NCI-H128 (cell line): Measurements from ENCODE around the gene VSTM2B.

Experiments
- DNase-seq: peaks from one replicate; lab custom pipeline; 2025; ENCODE audit not compliant: unreplicated experiment; lab: John Stamatoyannopoulos, UW

Gene VSTM2B

DNA sequence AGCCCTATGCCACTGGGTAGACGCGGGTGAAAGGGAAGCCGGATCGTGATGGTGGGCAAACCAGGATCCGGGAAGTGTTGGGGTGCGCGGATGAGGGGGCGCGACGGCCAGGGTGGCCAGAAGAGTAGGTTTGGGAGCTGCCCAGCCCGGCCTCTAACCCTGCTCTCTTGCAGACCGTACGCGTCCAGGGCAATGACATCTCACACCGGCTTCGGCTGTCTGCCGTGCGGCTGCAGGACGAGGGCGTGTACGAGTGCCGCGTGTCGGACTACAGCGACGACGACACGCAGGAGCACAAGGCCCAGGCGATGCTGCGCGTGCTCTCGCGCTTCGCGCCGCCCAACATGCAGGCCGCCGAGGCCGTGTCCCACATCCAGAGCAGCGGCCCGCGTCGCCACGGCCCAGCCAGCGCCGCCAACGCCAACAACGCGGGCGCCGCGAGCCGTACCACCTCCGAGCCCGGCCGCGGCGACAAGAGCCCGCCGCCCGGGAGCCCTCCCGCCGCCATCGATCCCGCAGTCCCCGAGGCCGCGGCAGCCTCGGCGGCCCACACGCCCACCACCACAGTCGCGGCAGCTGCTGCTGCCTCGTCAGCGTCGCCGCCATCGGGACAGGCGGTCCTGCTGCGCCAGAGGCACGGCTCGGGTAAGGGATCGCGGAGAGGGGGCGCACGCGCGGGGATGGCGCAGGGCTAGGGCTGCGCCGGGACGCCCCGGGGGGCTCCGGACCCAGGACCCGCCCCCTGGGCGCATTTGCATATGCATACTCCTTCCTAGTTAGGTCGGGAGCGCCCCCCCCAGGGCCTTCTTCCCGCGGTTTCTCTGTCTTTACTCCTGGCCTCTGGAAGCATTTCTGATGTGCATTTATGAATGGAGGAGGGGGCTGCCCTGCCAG is 4.1 kb downstream of the VSTM2B start:
- DNase-seq: no peak

DNA sequence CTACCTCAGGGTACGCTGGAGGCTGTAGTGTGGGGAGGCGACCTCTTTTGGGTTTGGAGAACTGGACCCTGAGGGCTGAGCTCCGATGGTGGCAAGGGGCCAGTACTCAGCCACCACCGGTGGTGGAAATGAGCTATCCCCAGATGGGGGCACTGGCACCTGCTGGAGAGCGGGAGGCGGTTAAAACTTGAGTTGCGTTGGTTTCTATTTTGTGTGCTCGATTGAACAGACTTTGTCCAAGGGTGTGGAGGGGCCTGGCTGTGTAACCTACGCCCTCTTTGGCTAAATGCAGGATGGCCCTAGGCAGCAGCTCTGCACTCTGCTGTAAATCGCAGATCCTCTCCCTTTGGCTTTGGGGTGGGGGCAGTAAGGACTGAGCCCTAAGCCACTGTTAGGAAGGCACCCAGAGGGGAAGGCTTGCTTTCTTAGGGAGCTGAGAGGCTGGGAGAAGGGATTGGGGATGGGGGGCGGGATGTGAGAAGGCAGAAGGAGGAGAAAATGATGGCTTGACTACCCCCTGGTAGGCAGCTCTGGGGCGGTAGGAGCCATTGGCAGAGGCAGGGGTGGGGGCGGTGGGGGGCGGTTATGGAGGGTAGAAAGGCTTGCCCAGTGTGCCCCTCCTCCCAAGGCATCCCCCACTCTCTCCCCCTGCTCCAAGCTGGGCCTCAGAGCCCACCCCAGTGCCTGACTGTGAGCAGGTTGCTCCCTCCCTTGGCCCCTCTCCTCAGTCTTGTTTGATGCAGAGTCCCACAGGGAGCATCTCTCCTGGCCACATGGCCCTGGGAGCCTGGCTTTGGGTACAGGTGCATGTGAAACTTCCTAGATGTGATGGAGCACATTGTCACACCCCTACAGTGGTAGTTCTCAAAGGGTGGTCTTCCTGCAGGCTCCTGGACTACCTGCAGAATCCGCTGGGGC is 5.0 kb downstream of the VSTM2B start:
- DNase-seq: no peak

DNA sequence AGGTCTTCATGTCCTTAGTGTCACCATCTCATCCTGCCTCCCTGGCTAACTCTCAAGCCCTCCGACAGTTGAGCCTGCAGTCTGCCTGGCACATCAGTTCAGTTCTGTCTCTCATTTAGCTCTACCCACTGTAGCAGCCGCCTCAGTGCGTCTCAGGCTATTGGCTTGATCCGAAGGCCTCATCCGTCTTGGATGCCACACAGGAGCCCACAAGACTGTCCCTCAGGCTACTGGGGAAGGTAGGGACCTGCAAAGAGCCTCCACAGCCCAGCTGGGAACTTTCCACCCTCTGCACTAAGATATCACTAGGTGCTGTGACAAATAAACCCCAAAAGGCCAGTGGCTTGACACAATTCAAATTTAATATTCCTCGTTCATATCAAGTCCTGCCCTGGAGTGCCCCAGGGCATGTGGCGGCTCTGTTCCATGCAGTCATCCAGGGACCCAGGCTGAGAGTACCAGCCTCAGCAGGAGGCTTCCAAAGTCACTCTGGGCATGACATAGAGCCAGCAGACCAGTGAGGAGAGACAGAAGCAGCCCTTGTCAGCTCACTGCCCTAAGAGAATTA is 5.7 kb downstream of the VSTM2B start:
- no peak for DNase-seq

DNA sequence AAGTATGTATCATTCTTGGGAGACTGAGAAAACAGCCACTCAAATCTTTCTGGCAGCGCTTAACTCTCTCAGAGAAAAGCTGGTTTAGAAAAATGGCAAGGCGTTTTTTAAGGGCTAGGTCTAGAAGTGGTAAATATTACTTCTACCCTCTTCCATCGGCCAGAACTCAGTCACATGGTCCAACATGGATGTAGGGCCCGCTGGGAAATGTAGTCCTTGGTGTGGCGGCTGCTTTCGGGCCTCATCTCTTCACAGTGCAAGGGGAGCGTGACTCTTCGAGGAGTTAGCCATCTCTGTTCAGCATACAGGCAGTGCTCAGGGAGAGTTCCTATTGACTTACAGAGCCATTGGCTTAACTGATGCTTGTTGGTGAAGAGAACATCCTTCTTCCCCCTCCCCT is 6.3 kb downstream of the VSTM2B start:
- no peak for DNase-seq

DNA sequence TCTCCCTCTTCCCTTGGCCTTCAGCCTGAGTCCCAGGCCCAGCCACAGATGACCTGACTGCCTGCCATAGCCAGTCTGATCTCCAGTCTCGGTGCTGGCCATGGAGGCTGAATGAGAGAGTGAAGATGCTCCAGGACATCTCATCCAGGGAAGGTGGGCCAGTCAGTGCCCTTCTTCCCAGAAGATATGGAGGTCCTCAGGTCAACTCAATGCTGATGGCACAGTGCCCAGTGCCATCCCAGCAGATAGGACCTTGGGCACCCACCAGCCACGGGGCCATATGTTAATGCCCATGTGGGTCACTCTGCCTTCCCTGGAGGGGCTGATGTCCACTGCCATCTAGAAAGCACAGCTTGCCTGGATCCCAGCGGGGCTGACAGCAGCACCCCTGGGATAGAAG is 7.2 kb downstream of the VSTM2B start:
- no peak for DNase-seq

DNA sequence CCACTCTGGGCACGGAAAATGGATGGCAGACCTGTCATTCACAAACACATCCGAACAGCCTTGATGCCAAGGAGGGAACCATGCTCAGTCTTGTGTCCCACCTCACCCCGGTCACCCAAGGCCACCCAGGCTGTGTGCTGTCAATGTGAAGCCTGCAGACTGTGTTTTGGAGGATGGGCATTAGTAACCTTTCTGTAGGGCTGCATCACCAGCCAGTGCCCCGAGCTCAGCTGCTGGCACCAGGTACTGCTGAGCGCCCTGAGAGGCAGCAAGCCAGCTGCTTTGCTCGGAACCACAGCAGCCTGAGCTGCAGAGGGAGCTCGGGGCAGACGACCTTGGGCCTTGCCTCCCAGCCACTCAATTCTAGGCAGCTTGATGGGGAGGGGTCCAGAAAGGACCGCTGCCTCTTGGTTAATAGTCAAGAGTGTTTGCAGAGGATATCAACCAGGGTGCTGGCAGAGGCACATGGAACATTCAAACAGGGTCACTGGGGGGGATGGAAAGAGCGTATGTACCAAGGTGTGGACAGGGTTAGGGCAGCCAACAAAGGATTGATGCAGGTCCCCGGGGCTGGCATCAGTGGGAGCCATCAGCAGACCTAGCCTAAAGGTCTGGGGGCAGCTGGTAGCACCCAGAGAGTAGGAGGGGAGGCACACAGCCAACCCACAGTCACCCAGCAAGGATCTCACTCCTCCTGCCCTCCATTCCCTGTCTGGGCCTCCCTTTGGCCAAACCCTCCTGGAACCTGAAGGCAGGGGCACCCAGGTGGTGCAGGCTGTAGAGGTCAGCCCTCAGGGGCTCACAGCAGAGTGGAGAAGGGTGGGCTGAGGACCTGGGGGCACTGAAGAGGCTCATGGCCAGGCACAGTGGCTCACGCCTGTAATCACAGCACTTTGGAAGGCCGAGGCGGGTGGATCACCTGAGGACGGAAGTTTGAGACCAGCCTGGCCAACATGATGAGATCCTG is 8.1 kb downstream of the VSTM2B start:
- DNase-seq: no peak

DNA sequence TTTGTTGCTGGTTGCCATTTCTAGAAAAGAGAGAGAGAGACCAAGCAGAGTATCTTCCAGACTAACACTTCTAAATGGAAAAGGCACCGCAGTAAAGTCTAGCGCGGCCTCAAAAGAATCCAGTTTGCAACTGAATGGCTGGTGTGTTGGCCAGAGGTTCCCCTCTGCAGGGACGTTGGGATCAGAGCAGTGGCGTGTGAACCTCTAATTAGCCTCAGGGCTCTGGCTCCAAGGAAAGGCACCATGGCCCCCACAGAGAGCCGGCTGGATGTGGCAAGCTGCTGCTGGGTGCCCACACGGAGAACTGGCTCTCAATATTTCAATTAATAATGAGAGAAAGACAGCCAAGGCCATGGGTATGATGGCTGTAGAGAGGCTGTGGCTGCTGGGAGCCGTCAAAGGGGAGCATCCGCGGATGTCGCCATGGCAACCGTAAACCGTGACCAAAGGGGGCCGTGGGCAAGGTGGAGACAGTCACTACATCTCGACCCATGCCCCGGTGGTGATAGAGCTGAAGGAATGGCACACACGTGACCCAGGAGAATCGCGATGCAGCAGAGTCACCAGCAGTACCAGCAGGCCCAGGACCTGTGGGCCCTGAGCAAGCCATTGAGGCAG is 9.5 kb downstream of the VSTM2B start:
- DNase-seq: no peak

DNA sequence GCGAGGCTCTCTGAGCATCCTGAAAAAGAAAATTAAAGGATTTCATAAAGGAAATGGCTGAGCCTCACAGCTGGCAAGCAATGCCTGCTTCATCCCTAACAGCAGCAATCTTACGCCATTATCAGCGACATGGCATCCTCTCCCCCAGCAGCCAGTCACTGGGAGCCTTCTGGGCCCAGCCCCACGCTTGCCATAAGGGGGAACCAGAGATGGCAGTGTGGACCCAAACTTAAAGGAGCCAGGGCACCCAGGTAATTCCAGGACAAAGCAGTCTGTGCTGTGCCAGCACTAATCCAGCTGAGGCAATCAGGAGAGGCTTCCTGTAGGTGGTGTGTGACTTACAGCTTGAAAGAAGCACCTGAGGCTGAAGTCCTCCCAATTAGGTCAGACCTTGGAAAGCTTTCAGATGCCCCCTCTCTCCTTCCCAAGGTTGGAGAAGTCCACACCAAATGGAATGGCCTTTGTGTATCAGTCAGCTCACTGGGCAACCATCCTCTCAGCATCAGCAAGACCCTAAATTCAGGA is 10.3 kb downstream of the VSTM2B start:
- DNase-seq: no peak

DNA sequence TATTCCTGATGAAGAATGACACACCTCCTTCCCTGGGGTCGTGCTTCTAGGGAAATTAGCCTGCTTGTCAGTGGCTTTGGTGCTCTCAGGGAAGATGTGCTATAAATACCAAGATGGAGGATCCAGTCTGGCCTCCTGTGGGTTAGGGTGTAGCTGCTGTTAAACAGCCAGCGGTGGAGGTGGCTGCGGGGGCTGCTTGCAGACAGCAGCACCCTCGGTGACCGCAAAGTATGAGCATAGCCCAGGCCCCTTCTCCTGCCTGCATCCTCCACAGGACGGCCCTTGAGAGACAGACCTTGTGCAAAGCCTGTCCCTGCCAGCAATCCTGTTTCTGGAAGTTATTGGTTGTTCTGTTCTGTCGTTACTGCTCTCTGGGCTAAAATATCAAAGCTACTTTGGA is 11.4 kb downstream of the VSTM2B start:
- DNase-seq: no peak

DNA sequence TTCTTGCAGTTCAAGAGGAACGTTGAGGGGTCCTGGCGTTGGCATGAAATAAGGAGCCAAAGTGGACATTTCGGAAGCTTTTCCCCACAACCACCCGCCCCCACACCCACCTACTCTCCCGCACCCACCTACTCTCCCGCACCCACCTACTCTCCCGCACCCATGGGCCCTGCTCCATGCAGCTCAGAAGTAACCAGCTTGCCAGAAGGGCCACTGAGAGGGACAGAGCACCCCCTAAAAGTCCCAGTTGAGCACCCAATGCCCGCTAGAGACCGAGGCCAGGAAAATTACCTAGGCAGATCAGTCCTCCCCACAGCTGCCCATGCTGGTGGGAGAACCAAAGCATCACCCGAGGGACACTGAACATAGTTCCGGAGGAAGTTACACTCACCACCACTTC is 11.8 kb downstream of the VSTM2B start:
- no peak for DNase-seq

DNA sequence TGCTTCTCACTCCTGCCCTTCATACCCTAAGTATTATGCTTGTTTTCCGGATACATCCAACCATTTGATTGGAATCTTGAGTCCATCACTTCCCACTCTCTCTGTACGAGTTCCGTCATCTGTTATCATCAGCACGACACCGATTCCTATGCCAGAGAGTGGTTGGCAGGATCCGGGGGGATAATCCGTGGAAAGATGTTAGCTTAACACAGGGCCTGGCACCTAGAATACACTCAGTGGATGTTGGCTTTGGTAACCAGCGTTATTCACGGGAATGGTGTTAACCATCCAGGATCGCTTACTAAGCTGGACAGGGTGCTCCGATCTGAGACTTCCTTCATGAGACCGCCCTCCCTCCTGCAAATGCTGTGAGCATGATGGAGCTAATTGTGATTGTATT is 12.4 kb downstream of the VSTM2B start:
- no peak for DNase-seq

DNA sequence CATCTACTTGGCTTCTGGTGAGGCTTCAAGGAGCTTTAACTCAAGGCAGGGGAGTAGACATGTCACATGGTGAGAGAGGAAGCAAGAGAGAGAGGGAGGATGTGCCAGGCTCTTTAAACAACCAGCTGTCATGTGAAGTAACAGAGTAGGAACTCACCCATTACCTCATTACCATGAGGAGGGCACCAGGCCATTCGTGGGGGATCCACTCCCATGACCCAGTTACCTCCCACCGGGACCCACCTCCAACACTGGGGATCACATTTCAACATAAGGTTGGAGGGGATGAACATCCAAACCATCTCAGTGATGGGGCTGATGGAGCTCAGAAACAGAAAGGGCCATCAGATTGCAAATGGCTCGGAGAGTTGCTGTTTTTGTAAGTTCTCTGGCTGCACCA is 12.9 kb downstream of the VSTM2B start:
- DNase-seq: no peak

DNA sequence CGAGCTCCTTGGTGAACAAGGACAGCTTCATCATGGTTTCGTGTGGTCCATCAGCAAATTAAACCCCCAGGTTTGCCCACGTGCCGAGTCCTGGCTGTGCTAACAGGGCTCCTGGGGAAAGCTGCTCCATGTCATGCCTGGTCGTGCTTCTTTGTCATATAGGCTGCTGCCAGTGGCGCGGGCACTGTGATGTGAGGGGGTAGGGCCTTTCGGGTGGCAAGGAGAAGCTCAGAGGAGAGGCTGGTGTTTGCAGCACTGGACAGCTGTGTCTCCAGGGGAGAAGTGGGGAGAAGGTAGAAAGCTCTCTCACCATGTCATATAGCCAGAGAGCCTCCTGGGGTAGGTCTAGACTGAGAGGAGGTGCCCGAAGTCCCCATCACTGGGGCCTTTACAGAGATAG is 13.3 kb downstream of the VSTM2B start:
- DNase-seq: no peak

DNA sequence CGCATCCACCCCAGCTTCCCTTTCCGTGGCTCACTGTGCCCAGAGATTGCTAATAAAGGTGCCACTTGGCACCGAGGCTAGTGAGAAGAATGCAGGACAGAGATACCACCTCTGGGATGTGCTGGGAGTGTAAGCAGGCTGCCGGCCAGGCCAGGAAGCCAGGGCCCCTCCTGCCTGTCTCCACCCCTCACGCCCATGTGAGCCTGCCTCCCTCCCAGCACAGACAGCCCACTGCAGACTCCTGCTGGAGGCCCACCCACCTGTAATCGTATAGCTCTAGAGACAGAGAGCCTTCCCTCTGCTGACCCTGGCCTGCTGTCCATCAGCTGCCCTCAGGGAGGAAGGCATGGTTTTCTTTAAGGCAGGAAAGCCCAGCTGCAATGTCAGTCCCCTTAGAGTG is 13.9 kb downstream of the VSTM2B start:
- no peak for DNase-seq

DNA sequence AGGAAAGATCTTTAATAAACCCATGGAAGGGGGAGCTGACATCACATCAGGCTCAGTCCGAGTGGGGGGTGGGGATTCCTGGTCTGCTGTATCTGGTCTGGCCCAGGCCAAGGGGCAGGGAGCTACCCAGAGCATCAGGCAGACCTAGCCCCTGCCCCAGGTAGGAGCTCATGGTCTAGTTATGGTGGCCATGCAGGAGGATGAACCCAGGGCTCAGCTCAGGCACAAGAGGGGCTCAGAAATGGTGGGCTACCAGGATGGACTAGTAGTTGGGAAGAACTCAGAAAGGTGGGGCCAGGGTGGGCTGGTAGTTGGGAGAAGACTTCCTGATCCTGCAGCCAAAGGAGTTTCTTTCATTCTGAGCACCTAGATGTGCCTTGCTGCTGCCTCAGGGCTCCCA is 14.3 kb downstream of the VSTM2B start:
- DNase-seq: no peak

DNA sequence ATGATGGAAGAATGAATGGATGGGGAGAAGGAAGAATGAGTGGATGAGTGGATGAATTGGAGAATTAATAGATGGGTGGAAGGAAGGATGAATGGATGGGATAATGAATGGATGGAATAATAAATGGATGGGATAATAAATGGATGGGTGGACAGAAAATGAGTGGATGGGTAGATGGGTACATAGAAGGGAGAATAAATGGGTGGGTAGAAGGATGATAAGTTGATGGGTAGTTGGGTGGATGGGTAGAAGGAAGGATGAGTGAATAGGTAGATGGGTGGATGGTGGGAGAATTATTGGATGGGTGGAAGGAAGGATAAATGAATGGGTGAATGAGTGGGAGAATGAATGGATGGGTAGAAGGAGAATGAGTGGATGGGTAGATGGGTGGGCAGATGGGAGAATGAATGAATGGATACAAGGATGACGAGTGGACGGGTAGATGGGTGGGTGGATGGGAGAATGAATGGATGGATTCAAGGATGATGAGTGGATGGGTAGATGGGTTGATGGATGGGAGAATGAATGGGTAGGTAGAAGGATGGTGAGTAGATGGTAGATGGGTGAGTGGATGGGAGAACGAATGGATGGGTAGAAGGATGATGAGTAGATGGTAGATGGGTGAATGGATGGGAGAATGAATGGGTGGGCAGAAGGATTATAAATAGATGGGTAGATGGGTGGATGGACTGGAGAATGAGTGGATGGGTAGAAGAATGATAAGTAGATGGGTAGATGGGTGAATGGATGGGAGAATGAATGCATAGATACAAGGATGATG is 15.9 kb downstream of the VSTM2B start:
- DNase-seq: no peak

DNA sequence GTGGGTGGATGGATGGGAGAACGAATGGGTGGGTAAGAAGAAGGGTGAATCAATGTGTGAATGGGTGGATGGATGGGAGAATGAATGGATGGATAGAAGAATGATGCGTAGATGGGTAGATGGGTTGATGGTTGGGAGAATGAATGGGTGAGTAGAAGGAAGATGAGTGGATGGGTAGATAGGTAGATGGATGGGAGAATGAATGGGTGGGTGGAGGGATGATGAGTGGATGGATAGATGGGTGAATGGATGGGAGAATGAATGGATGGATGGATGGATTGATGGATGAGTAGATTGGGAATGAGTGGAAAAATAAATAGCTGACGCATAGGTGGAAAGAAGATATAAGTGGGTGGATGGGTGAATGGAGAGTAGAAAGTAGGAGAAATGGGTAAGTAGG is 16.5 kb downstream of the VSTM2B start:
- DNase-seq: no peak

DNA sequence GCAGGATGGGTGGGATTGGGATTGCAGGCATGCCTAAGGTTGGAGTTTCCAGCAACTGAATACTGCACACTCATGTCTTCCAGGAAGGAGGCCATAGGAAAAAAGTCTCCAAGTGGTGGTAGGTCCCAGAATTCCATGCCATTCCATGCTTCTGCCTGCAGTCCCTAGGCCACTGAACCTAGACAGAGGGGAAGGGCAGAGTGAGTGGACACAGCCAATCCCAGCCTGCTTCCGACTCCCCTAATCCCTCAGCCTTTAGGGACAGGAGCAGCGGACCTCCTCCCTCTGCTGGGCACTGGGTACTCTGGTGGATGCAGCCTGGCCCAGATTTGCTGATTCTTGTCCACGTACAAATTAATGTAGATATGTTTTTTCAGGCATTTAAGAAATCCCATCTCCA is 17.0 kb downstream of the VSTM2B start:
- DNase-seq: no peak

DNA sequence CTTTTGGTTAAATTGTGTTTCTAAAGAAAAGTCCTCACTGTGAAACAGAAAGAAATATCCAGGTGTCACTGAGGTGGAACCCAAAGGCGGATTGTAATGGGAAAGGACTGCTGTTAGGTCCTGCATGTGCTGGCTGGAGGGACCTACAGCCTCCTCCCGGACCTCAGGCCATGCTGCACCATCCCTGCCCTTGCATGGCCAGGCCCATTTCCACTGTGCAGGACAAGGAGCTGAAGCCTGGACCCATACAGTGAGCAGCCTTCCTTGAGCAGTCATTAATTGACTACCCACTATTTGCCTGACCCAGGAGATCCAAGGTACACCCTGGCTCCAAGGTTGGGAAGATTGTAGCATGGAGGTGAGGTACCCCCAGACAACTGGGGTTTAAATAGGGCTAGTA is 17.6 kb downstream of the VSTM2B start:
- no peak for DNase-seq
